ENCODE measurements around the gene IKBIP.

DNA sequence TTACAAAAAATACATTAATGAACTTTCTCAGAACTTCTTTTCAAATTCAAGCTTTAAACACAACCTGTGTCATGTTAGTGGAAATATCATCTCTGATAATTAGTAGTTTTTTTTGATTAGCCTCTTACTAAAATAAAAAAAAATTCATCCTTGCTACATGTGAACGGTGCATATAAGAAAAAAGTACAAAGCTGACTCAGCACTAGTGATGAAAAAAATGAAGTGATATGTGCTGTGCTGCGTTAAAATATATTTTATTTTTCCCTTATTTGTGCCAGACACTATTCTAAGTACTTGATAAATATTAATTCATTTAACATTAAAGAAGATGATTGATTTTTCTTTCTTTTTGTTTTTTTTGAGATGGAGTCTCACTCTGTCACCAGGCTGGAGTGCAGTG is 7.5 kb downstream of the IKBIP start:
- TF ChIP-seq CTCF (IDR thresholded peaks at IDR 0.05) = no peak
- TF ChIP-seq POLR2A (IDR thresholded peaks at IDR 0.05; ENCODE audit: low read depth) = no peak
